WI38 (cell line): ENCODE measurements around the gene KRTAP9-8.
"Not testable (repeated sequence)": the region's sequence is repeated elsewhere in the genome, so short reads cannot be mapped to it uniquely, and the experiment has no call there.

ENCODE experiments used
- H3K4me3 ChIP-seq: 2 replicates; pipeline ENCODE4 v1.5.1; 2011; ENCODE audit warnings: low read depth, mild to moderate bottlenecking, control low read depth, low read length
- TF ChIP-seq, protein P1 (sequence below): IDR thresholded peaks from 2 replicates; pipeline ENCODE4 v1.5.1; 2012; ENCODE audit warnings: low read depth, mild to moderate bottlenecking, control low read depth, low read length

Gene KRTAP9-8

DNA sequence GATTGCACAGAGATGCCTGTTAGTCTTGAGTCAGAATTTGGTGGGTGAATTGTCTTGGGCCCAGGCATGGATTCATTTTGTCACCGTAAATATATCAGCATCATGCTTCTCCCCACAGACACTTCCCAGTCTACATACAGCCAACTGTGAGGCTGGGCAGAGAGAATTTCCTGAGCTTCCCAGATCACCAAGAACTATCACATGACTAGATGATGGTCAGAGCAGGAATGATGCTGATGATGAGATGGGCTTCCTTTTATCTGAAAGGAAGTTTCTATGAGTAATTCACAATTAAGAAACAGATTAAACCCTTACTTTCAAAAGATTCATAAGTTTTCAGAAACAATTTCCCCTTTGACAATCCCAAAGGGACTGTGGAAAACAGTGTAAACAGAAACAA, 17.1 kb downstream of the KRTAP9-8 start:
- H3K4me3 ChIP-seq, result no peak overlapping the region
- TF ChIP-seq, protein P1, sequence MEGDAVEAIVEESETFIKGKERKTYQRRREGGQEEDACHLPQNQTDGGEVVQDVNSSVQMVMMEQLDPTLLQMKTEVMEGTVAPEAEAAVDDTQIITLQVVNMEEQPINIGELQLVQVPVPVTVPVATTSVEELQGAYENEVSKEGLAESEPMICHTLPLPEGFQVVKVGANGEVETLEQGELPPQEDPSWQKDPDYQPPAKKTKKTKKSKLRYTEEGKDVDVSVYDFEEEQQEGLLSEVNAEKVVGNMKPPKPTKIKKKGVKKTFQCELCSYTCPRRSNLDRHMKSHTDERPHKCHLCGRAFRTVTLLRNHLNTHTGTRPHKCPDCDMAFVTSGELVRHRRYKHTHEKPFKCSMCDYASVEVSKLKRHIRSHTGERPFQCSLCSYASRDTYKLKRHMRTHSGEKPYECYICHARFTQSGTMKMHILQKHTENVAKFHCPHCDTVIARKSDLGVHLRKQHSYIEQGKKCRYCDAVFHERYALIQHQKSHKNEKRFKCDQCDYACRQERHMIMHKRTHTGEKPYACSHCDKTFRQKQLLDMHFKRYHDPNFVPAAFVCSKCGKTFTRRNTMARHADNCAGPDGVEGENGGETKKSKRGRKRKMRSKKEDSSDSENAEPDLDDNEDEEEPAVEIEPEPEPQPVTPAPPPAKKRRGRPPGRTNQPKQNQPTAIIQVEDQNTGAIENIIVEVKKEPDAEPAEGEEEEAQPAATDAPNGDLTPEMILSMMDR, result no peak

DNA sequence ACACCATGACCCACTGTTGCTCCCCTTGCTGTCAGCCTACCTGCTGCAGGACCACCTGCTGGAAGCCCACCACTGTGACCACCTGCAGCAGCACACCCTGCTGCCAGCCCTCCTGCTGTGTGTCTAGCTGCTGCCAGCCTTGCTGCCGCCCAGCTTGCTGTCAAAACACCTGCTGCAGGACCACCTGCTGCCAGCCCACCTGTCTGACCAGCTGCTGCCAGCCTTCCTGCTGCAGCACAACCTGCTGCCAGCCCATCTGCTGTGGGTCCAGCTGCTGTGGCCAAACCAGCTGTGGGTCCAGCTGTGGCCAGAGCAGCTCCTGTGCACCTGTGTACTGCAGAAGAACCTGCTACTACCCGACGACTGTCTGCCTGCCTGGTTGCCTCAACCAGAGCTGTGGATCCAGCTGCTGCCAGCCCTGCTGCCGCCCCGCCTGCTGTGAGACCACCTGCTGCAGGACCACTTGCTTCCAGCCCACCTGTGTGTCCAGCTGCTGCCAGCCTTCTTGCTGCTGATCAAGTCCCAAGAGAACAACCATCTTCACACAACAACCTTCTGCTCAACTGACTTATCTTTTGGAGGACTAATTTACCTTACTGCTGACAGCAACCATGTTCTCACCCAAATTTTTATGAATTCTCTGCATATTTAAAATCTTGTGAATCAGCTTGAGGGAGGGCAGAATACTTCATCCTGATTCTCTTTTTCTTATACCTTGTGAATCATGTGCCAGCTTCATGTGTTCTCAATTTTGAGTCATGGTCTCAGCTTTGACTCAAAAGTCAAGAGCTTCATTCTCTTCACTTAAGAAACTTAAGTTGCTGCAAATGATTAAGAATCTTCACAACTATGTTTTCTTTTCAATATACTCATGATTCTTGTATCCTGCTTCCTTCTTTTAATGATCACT, 17.8 kb downstream of the KRTAP9-8 start, which contains the start of gene KRTAP9-9:
KRTAP9-9 (plus strand) TSS at position 4 of the 910 bp plus-strand sequence.
- H3K4me3 ChIP-seq, result not testable (repeated sequence)

DNA sequence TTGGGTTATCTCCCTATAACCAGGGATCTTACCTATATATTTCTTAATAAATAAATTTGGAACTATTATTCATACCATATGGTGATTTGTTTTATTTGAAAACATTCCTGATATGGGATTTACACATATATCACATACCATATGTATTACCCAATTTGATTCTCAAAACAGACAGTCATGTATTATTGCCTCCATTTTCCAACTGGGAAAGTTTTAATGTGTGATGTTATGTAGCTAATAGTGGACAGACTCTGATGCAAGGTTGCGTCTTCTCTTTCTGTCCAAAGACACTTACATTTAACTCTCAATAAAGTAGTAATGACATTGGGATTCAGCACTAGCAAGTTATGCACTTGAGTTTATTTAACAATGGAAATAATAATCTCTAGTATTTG, 18.5 kb downstream of the KRTAP9-8 start:
- H3K4me3 ChIP-seq, result no peak overlapping the region
- TF ChIP-seq, protein P1, result no peak

DNA sequence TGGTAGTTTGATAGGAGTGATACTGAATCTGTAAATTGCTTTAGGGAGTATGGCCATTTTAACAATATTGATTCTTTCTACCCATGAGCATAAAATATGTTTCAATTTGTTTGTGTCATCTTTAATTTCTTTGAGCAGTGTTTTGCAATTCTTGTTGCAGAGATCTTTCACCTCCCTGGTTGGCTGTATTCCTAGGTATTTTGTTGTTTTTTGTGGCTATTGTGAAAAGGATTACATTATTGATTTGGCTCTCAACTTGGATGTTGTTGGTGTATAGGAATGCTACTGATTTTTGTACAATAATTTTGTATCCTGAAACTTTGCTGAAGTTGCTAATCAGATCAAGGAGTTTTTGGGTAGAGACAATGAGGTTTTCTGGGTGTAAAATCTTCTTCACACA, 20.6 kb downstream of the KRTAP9-8 start:
- no peak overlapping the region for H3K4me3 ChIP-seq
- TF ChIP-seq, protein P1, result no peak

DNA sequence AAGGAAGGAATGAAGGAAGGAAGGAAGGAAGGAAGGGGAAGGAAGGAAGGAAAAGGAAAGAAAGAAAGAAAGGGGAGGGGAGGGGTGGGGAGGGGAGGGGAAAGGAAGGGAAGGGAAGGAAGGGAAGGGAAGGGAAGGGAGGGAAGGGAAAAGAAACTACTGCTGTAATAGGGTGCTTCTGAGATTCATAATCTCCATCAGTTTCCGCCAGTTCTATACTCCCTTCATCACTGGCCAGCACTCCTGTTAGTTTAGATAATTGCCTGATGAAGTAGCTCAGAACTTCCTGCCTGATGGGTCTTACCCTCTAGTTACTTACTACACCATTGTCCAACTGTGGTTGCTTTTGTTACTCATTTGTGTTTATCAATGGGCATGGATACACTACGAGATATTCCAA, 25.4 kb downstream of the KRTAP9-8 start:
- TF ChIP-seq, protein P1, result no peak

DNA sequence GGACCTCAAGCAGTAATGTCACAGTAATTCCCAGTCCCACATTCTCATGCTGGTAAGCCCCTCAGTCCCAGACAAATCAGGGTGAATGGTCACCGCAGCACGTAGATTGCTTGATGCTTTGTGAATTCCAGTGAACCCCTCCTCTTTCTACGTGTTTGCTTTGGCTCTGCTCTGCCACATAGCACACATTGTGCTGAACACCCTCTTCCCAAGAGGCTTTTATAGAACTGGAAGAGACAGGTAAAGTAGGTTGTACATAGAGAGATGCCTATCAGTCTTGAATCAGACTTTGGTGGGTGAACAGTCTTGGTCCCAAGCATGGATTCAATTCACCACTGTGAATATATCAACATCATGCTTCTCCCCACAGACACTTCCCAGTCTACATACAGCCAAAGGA, 26.8 kb downstream of the KRTAP9-8 start:
- no peak overlapping the region for H3K4me3 ChIP-seq
- TF ChIP-seq, protein P1, result no peak

More for the DNA sequence above, 25.4 kb downstream of the KRTAP9-8 start:
- no peak overlapping the region for H3K4me3 ChIP-seq

DNA sequence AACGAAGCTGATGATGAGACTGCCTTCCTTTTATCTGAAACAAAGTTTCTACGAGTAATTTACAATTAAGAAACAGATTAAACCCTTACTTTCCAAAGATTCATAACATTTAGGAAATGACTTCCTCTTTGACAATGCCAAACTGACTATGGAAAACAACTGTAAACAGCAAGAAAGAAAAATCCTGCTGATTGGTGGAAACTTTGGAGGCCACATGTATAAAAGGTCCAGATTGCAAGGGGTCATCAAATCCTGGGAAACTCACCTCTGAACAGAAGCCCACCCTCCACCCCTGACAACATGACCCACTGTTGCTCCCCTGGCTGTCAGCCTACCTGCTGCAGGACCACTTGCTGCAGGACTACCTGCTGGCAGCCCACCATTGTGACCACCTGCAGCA, 27.3 kb downstream of the KRTAP9-8 start, which contains the start of gene KRTAP9-6:
KRTAP9-6 (plus strand) TSS at position 301 of the 400 bp plus-strand sequence; CDS start at position 301, 0 bp downstream.
- TF ChIP-seq, protein P1, result no peak
- H3K4me3 ChIP-seq, result no peak within 1 kb of the TSS
